GM23338 (cell line): ENCODE results near the gene FRMD3. TPM values are rescaled to one million over a fixed set of nuclear protein-coding genes. Genes with fewer than 3 reads are reported as not detected.

Experiments
- ATAC-seq: fragments of 200-7000 bp; cut with Tn5 transposase; 3 replicates; pipeline ENCODE4 v1.9.1; 2020
- DNase-seq: peaks from one replicate; pipeline ENCODE4 v3.0.0-alpha.2; 2015; ENCODE audit warnings: low spot score
- H2AFZ ChIP-seq: fragments of 200-600 bp; sonication (generic); 2 replicates; pipeline ENCODE4 v1.8.0; 2016; ENCODE audit warnings: antibody characterized with exemption, mild to moderate bottlenecking, moderate library complexity
- H3F3A ChIP-seq: fragments of 200-600 bp; sonication (generic); replicated peaks from 2 replicates; pipeline ENCODE4 v1.8.0; 2017; ENCODE audit warnings: antibody characterized with exemption, mixed run types, low read depth
- H3K27ac ChIP-seq: fragments of 200-600 bp; sonication (generic); 2 replicates; pipeline ENCODE4 v1.6.1; 2016; ENCODE audit warnings: low read depth
- H3K27me3 ChIP-seq: fragments of 200-600 bp; sonication (generic); 2 replicates; pipeline ENCODE4 v1.8.0; 2016; ENCODE audit warnings: mild to moderate bottlenecking, mixed run types, moderate library complexity; ENCODE audit not compliant: insufficient read depth
- H3K36me3 ChIP-seq: fragments of 200-600 bp; sonication (generic); 2 replicates; pipeline ENCODE4 v1.8.0; 2016; ENCODE audit warnings: mild to moderate bottlenecking; ENCODE audit not compliant: insufficient read depth
- H3K4me1 ChIP-seq: fragments of 200-600 bp; sonication (generic); 2 replicates; pipeline ENCODE4 v1.8.0; 2016; ENCODE audit warnings: mild to moderate bottlenecking, moderate library complexity; ENCODE audit not compliant: insufficient read depth
- H3K4me2 ChIP-seq: fragments of 200-600 bp; sonication (generic); 2 replicates; pipeline ENCODE4 v1.7.1; 2017; ENCODE audit warnings: mixed run types
- H3K4me3 ChIP-seq: fragments of 200-600 bp; sonication (generic); 2 replicates; pipeline ENCODE4 v1.6.1; 2016; ENCODE audit warnings: mixed run types
- H3K79me2 ChIP-seq: fragments of 200-600 bp; sonication (generic); replicated peaks from 2 replicates; pipeline ENCODE4 v1.8.0; 2017; ENCODE audit warnings: mild to moderate bottlenecking; ENCODE audit not compliant: insufficient read depth
- H3K9me2 ChIP-seq: fragments of 200-600 bp; sonication (generic); 2 replicates; pipeline ENCODE4 v1.8.0; 2017; ENCODE audit not compliant: insufficient read depth
- H4K20me1 ChIP-seq: fragments of 200-600 bp; sonication (generic); replicated peaks from 2 replicates; pipeline ENCODE4 v1.8.0; 2017; ENCODE audit warnings: mild to moderate bottlenecking; ENCODE audit not compliant: insufficient read depth
- H3K27ac Mint-ChIP-seq: 2 replicates; pipeline ENCODE4 v1.8.0; 2020; ENCODE audit warnings: inconsistent platforms, mild to moderate bottlenecking, moderate library complexity, mixed read lengths
- H3K27me3 Mint-ChIP-seq: 3 replicates; pipeline ENCODE4 v1.8.0; 2022; ENCODE audit warnings: low read depth, mild to moderate bottlenecking, moderate library complexity, mixed read lengths, inconsistent platforms; ENCODE audit not compliant: insufficient read depth, poor library complexity
- H3K36me3 Mint-ChIP-seq: 3 replicates; pipeline ENCODE4 v1.8.0; 2021; ENCODE audit warnings: low read depth, mild to moderate bottlenecking, inconsistent platforms, moderate library complexity, mixed read lengths
- H3K4me1 Mint-ChIP-seq: 3 replicates; pipeline ENCODE4 v1.8.0; 2020; ENCODE audit warnings: mild to moderate bottlenecking, inconsistent platforms, mixed read lengths
- H3K4me3 Mint-ChIP-seq: 3 replicates; pipeline ENCODE4 v1.8.0; 2021; ENCODE audit warnings: moderate library complexity, mild to moderate bottlenecking, inconsistent platforms, mixed read lengths
- H3K9me3 Mint-ChIP-seq: 3 replicates; pipeline ENCODE4 v1.8.0; 2020; ENCODE audit warnings: moderate library complexity, mild to moderate bottlenecking, inconsistent platforms, mixed read lengths
- CREB1 ChIP-seq: fragments of 250-450 bp; sonication (Bioruptor Pico); IDR thresholded peaks from 2 replicates; pipeline ENCODE4 v1.5.0; 2020; ENCODE audit warnings: low read depth, mild to moderate bottlenecking, moderate library complexity
- CTCF ChIP-seq, 2 experiments: fragments of 200-600 bp in 1 of 2; sonication (generic) in 1 of 2; conservative IDR thresholded peaks; 2 replicates each; pipeline versions ENCODE4 v1.5.1 to v1.6.1; 2016 to 2017; ENCODE audit warnings: antibody characterized with exemption in 2 of 2, low read depth in 2 of 2, mild to moderate bottlenecking in 2 of 2, moderate library complexity in 1 of 2
- EZH2 ChIP-seq: fragments of 200-600 bp; sonication (generic); IDR thresholded peaks from one replicate; pipeline ENCODE4 v1.8.0; 2017; ENCODE audit warnings: antibody characterized with exemption, mild to moderate bottlenecking, low read depth; ENCODE audit not compliant: unreplicated experiment
- EZH2phosphoT487 ChIP-seq: fragments of 200-600 bp; sonication (generic); IDR thresholded peaks from one replicate; pipeline ENCODE4 v1.8.1; 2018; ENCODE audit warnings: antibody characterized with exemption; ENCODE audit not compliant: unreplicated experiment
- NANOG ChIP-seq: IDR thresholded peaks from 2 replicates; pipeline ENCODE4 v1.6.1; 2016; ENCODE audit warnings: antibody characterized with exemption, borderline replicate concordance
- POLR2AphosphoS5 ChIP-seq: IDR thresholded peaks from 2 replicates; pipeline ENCODE4 v1.6.1; 2016; ENCODE audit warnings: antibody characterized with exemption, low read depth
- STAT1 ChIP-seq: IDR thresholded peaks from one replicate; pipeline ENCODE4 v1.6.1; 2016; ENCODE audit warnings: antibody characterized with exemption; ENCODE audit not compliant: unreplicated experiment
- ZNF114 ChIP-seq: fragments of 250-450 bp; sonication (Bioruptor Pico); IDR thresholded peaks from 2 replicates; pipeline ENCODE4 v1.5.0; 2020; ENCODE audit warnings: mild to moderate bottlenecking, moderate library complexity
- ZNF331 ChIP-seq: fragments of 250-450 bp; sonication (Bioruptor Pico); IDR thresholded peaks from 2 replicates; pipeline ENCODE4 v1.5.0; 2020; ENCODE audit warnings: low read depth, mild to moderate bottlenecking, moderate library complexity
- ZNF462 ChIP-seq: fragments of 250-450 bp; sonication (Bioruptor Pico); IDR thresholded peaks from 2 replicates; pipeline ENCODE4 v1.5.0; 2020; ENCODE audit warnings: mild to moderate bottlenecking, moderate library complexity
- polyA plus RNA-seq: library from polyadenylated mRNA; unstranded; fragments of >200 nt; fragmentation: Nextera tagmentation; extraction: Ambion mirVana; gene quantifications from 2 replicates; pipeline ENCODE4 v1.2.1, GENCODE V29; 2016
- total RNA-seq: library from RNA; depleted of rRNA; stranded (reverse); fragments of >200 nt; shearing (Covaris generic); gene quantifications from 2 replicates; pipeline ENCODE4 v1.2.3, GENCODE V29; 2014
- TF ChIP-seq, protein P1 (sequence below): IDR thresholded peaks from 2 replicates; pipeline ENCODE4 v1.6.1; 2016; ENCODE audit warnings: antibody characterized with exemption

Gene FRMD3
- total and polyA plus RNA-seq, 2 experiments from 2014 or later, result 0.47 to 1.2 TPM

DNA sequence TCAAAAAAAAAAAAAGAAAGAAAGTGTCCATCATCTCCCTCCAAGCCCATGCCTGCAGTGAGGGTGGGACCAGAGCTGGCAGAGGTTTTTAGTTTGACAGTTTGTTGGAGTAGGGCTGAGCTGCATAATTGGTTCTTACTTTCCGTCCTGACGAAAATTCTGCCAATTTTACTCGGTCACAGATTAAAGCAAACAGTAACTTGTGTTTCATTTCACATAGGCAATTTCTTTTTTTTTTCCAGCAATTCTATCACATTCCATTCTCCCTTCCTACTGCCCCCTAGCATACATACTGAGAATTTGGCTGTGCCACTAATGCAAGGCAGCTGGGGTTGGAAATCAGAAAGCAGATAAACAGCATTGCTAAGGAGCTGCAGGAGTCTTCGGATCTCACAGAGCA lies 132.4 kb downstream of the FRMD3 start:
- Mint-ChIP-seq H3K27me3 (peaks cover 2% of the 10 kb centered on the region), H3K9me3 (no peaks in the 10 kb centered on the region; the same call in 2 of the 3 replicates), H3K4me1 (no peaks in the 10 kb centered on the region; the same call in 2 of the 3 replicates), H3K36me3 (no peaks in the 10 kb centered on the region), H3K4me3 (no peak overlapping the region), H3K27ac (0 out of 2 replicates have a peak overlapping the region, but pooled peaks have one; percentile 20)
- no peaks in the 10 kb centered on the region for H3K36me3 ChIP-seq
- peak; percentile 49; the same call in 2 of the 3 replicates for ATAC-seq
- no peaks in the 10 kb centered on the region for H4K20me1 ChIP-seq
- no peaks in the 10 kb centered on the region for H3F3A ChIP-seq
- no peaks in the 10 kb centered on the region for H3K27me3 ChIP-seq
- no peaks in the 10 kb centered on the region for H3K79me2 ChIP-seq
- H3K27ac ChIP-seq, result no peak overlapping the region
- peak; percentile 24 for DNase-seq
- no peak overlapping the region for H3K4me3 ChIP-seq
- peak overlapping the region; percentile 28; the same call in 1 of the 2 replicates for H2AFZ ChIP-seq
- 0 out of 2 replicates have a peak, but pooled peaks cover 2% of the 10 kb centered on the region for H3K9me2 ChIP-seq
- H3K4me2 ChIP-seq, result no peak overlapping the region
- TF ChIP-seq CREB1 (CRISPR knock-in tag) (no peak), CTCF (conservative IDR thresholded peaks at IDR 0.05; ENCODE audit: low read depth in 2 of 2) (peak; percentile 35 to 45)
- no peaks in the 10 kb centered on the region for H3K4me1 ChIP-seq

DNA sequence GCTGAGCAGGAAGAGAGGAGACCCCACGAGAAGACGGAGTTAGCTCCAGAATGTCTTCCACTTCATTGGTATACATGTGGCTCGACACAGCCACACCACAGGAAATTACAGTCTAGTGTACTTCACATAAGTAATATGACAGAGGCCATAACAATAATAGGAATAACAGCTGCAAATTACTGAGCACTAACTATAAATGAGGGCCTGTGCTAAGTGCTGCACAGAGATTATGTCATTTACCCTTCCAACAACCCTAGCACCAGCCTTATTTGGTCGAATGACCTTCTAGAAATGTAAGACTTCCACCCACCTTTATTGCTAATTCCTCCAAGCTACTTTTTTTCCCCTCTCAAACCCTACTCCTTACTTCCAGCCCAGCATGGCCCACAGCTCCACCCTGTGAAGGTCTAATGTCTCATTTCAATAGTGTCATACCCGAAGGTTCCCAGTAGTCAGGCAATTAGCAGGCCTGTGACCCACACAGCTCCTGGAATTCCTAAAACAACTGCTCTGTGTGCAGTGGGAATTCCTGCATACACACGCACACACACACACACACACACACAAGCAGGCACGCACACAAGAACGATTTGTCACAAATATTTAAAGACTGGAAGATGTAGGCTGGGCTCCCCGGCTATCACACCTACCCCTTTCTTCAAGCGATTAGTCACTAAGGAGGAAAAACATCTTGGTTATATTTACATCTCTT lies 134.5 kb downstream of the FRMD3 start:
- H3K4me3 Mint-ChIP-seq, result no peak overlapping the region
- Histone ChIP-seq H3F3A (no peaks in the 10 kb centered on the region), H3K36me3 (no peaks in the 10 kb centered on the region), H3K79me2 (no peaks in the 10 kb centered on the region), H4K20me1 (no peaks in the 10 kb centered on the region), H3K9me2 (0 out of 2 replicates have a peak, but pooled peaks cover 2% of the 10 kb centered on the region), H3K4me3 (no peak overlapping the region), H3K4me1 (no peaks in the 10 kb centered on the region), H3K27ac (no peak overlapping the region), H2AFZ (no peak overlapping the region), H3K27me3 (no peaks in the 10 kb centered on the region), H3K4me2 (no peak overlapping the region)
- ATAC-seq, result peak; percentile 49; the same call in 2 of the 3 replicates
- H3K9me3 Mint-ChIP-seq, result no peaks in the 10 kb centered on the region; the same call in 2 of the 3 replicates
- no peaks in the 10 kb centered on the region; the same call in 2 of the 3 replicates for H3K4me1 Mint-ChIP-seq
- H3K36me3 Mint-ChIP-seq, result no peaks in the 10 kb centered on the region
- peaks cover 2% of the 10 kb centered on the region for H3K27me3 Mint-ChIP-seq
- peak; percentile 22 for DNase-seq
- H3K27ac Mint-ChIP-seq, result peak overlapping the region; percentile 20; the same call in 1 of the 2 replicates
- no peak for TF ChIP-seq ZNF462 (CRISPR knock-in tag)
- no peak for TF ChIP-seq NANOG
- TF ChIP-seq, protein P1, sequence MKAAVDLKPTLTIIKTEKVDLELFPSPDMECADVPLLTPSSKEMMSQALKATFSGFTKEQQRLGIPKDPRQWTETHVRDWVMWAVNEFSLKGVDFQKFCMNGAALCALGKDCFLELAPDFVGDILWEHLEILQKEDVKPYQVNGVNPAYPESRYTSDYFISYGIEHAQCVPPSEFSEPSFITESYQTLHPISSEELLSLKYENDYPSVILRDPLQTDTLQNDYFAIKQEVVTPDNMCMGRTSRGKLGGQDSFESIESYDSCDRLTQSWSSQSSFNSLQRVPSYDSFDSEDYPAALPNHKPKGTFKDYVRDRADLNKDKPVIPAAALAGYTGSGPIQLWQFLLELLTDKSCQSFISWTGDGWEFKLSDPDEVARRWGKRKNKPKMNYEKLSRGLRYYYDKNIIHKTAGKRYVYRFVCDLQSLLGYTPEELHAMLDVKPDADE, result no peak
- no peak for TF ChIP-seq EZH2
- no peak for TF ChIP-seq ZNF331 (CRISPR knock-in tag)
- TF ChIP-seq POLR2AphosphoS5, result no peak
- no peak for TF ChIP-seq STAT1
- TF ChIP-seq ZNF114 (CRISPR knock-in tag), result no peak
- TF ChIP-seq EZH2phosphoT487, result no peak
